Progenitor cell of endocrine pancreas (in vitro differentiated cells): ENCODE results near the gene CFAP58. TPM values are rescaled to one million over a fixed set of nuclear protein-coding genes. Genes with fewer than 3 reads are reported as not detected.

ENCODE experiments used
- DNase-seq: peaks from one replicate; pipeline ENCODE4 v3.0.0; 2021; ENCODE audit warnings: low spot score; ENCODE audit not compliant: unreplicated experiment
- H3K27ac Mint-ChIP-seq: 2 replicates; pipeline ENCODE4 v1.8.0; 2021; ENCODE audit warnings: mild to moderate bottlenecking, moderate library complexity, mixed read lengths
- H3K27me3 Mint-ChIP-seq: 2 replicates; pipeline ENCODE4 v1.8.0; 2021; ENCODE audit warnings: mixed read lengths
- H3K36me3 Mint-ChIP-seq: 2 replicates; pipeline ENCODE4 v1.8.0; 2022; ENCODE audit warnings: mixed read lengths; ENCODE audit not compliant: insufficient read depth
- H3K4me1 Mint-ChIP-seq: 2 replicates; pipeline ENCODE4 v1.8.0; 2021; ENCODE audit warnings: low read depth, mixed read lengths
- H3K4me3 Mint-ChIP-seq: 2 replicates; pipeline ENCODE4 v1.8.0; 2021; ENCODE audit warnings: low read depth, mild to moderate bottlenecking, moderate library complexity, mixed read lengths
- H3K9me3 Mint-ChIP-seq: 2 replicates; pipeline ENCODE4 v1.8.0; 2021; ENCODE audit warnings: low read depth, mixed read lengths
- CTCF ChIP-seq: fragments of 200-600 bp; sonication (generic); IDR thresholded peaks from one replicate; pipeline ENCODE4 v1.5.0; 2021; ENCODE audit warnings: antibody characterized with exemption, mild to moderate bottlenecking; ENCODE audit not compliant: unreplicated experiment
- total RNA-seq: library from RNA; stranded (reverse); gene quantifications from 2 replicates; pipeline ENCODE4 v1.2.1, GENCODE V29; 2021

The CFAP58 gene
- total RNA-seq, 1 donor from 2014 or later, result 0.24 TPM

- Mint-ChIP-seq H3K36me3 (no peaks in the 10 kb centered on the region), H3K4me1 (peaks cover 9% of the 10 kb centered on the region), H3K27ac (no peak overlapping the region), H3K27me3 (peaks cover 13% of the 10 kb centered on the region), H3K4me3 (no peak overlapping the region), H3K9me3 (no peaks in the 10 kb centered on the region)
- no peak for TF ChIP-seq CTCF
- no peak for DNase-seq
Observed at GRCh38 chr10:104344219-104344618, 9.4 kb upstream of the CFAP58 start.

GRCh38 chr10:104345515-104345914, 8.1 kb upstream of the CFAP58 start:
- H3K4me1 Mint-ChIP-seq, result no peaks in the 10 kb centered on the region
- no peak for TF ChIP-seq CTCF
- DNase-seq, result no peak
- H3K9me3 Mint-ChIP-seq, result no peaks in the 10 kb centered on the region
- no peak overlapping the region for H3K27ac Mint-ChIP-seq
- peaks cover under 1% of the 10 kb centered on the region for H3K27me3 Mint-ChIP-seq
- no peaks in the 10 kb centered on the region for H3K36me3 Mint-ChIP-seq
- no peak overlapping the region for H3K4me3 Mint-ChIP-seq

- Mint-ChIP-seq H3K9me3 (no peaks in the 10 kb centered on the region), H3K27ac (no peak overlapping the region), H3K4me3 (no peak overlapping the region), H3K36me3 (no peaks in the 10 kb centered on the region), H3K27me3 (peaks cover under 1% of the 10 kb centered on the region), H3K4me1 (no peaks in the 10 kb centered on the region)
- no peak for TF ChIP-seq CTCF
- no peak for DNase-seq
Observed at GRCh38 chr10:104345941-104346340, 7.7 kb upstream of the CFAP58 start.

- TF ChIP-seq CTCF, result no peak
- Mint-ChIP-seq H3K36me3 (no peaks in the 10 kb centered on the region), H3K4me1 (no peaks in the 10 kb centered on the region), H3K4me3 (no peak overlapping the region), H3K9me3 (no peaks in the 10 kb centered on the region), H3K27me3 (peaks cover 16% of the 10 kb centered on the region), H3K27ac (no peak overlapping the region)
- DNase-seq, result no peak
Observed at GRCh38 chr10:104347295-104348045, 6.2 kb upstream of the CFAP58 start.

GRCh38 chr10:104348601-104349000, 5.0 kb upstream of the CFAP58 start:
- Mint-ChIP-seq H3K27ac (no peak overlapping the region), H3K9me3 (no peaks in the 10 kb centered on the region), H3K27me3 (peaks cover 20% of the 10 kb centered on the region), H3K4me3 (no peak overlapping the region), H3K4me1 (no peaks in the 10 kb centered on the region), H3K36me3 (no peaks in the 10 kb centered on the region)
- TF ChIP-seq CTCF, result no peak
- no peak for DNase-seq
